ENCODE measurements around the gene CCDC90B.

The CCDC90B gene

DNA sequence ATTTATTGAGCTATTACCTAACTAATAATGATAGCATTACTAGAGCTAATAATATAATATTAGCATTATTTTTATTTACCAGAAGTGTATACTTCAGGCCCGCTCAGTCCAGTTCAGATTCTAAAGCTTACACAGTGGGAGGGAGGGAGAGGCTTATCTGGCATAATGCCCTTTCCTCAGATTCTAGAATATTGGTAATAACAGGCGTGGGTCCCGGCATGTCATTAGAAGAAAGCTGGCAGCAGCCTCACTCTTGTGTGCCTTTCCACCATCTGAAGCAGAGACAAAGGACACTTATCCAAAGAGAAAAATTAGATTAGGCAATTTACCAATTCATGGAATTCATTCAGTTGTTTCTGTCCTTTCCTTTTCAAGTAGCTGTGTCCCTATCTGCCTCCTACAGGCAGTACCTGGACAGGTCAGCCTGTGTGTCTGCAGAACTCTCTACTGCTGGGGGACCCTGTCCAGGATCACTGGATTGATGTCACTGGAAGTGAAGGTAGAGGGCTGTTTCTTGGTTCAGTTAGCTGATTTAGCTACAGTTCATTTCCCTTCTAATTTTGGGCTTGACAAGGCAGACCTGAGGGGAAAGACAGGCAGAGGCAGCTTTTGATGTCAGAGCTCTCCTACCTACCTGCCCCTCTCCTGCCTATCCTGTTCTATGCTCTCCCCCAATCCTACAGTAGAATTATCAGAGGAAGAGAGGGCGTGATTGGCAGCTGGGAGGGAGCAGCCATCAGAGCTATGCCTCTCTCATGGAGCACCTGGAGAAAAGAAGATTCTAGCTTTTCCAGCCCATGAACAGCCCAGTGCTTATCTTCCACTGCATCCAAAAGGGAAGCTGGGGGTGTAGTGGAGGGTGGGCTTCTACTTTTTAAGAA lies 20.3 kb upstream of the CCDC90B start:
- DNase-seq, result no peak
- CTCF ChIA-PET, result interaction anchor here (2.3 kb wide), 1 partner anchor 14 kb away, joined by 8 read pairs; no protein-coding TSS in a partner anchor
- Mint-ChIP-seq H3K4me3 (no peak overlapping the region), H3K4me1 (no peaks in the 10 kb centered on the region), H3K27ac (no peak overlapping the region), H3K36me3 (no peaks in the 10 kb centered on the region), H3K9me3 (no peaks in the 10 kb centered on the region), H3K27me3 (peaks cover 15% of the 10 kb centered on the region)

DNA sequence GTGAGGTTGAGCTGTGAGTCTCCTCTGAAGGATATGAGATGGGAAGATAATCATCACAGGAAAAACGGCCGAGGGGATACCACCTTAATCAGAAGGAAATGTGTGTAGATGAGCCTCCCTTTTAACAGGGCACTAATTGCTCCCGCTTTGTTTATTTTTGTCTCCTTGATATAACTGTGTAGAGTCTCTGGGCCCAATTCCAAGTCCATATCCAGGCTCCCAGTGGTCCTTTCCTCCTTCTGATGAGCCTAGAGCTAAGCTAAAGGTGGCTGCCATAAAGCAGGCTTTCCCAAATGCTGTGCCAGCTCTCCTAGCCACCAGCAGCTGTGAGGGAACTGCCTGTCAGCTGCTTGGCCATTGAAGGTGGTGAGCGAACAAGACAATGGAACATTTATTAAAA lies 17.1 kb upstream of the CCDC90B start:
- Mint-ChIP-seq H3K36me3 (no peaks in the 10 kb centered on the region), H3K27ac (no peak overlapping the region), H3K4me3 (no peak overlapping the region), H3K9me3 (no peaks in the 10 kb centered on the region), H3K27me3 (peaks cover 11% of the 10 kb centered on the region), H3K4me1 (no peaks in the 10 kb centered on the region)
- no peak for DNase-seq
- CTCF ChIA-PET, result interaction anchor here (4.1 kb wide), 1 partner anchor 11 kb away, joined by 19 read pairs; no protein-coding TSS in a partner anchor

DNA sequence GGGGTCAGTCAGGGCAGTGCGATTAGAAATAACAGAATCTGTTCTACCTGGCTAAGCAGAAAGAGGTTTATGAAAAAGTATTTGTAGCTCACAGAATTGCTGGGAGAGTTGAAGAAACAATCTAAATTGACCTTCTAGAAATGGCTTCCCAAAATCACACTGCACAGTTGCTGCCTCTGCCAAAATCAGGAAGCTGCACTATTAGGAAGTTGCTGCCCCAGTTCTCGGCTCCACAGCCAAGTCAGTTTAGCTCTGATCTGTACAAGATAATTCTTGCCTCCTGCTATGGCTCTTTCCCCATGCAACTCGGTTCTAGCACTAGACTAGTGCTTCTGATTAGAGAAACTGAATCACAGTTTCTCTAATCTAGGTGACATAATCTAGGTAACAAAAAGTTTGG lies 16.0 kb upstream of the CCDC90B start:
- no peaks in the 10 kb centered on the region for H3K9me3 Mint-ChIP-seq
- H3K27me3 Mint-ChIP-seq, result peaks cover 11% of the 10 kb centered on the region
- no peak for DNase-seq
- H3K27ac Mint-ChIP-seq, result no peak overlapping the region
- CTCF ChIA-PET, result interaction anchor here (4.1 kb wide), 1 partner anchor 10 kb away, joined by 19 read pairs; no protein-coding TSS in a partner anchor
- no peak overlapping the region for H3K4me3 Mint-ChIP-seq
- no peaks in the 10 kb centered on the region for H3K36me3 Mint-ChIP-seq
- H3K4me1 Mint-ChIP-seq, result no peaks in the 10 kb centered on the region

DNA sequence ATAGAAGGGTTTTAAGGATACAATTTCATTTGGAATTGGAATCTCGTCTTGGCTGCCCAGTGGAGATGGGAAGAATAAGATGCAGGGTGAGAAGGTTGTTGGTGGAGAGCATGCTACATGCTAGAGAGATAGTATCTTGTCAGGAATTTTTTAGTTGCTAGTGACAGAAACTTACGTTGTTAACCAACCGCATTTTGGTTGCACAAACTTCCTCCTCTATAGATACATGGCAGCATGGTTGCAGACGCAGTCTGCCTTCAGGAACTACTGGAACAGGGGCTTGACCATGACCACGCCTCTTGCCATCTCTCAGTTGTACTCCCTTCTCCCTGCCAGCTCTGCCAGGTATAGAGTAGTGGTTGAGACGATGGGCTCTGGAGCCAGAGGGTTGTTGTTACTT lies 13.5 kb upstream of the CCDC90B start:
- Mint-ChIP-seq H3K36me3 (no peaks in the 10 kb centered on the region), H3K4me1 (no peaks in the 10 kb centered on the region), H3K27me3 (peaks cover 11% of the 10 kb centered on the region), H3K4me3 (no peak overlapping the region), H3K9me3 (no peaks in the 10 kb centered on the region), H3K27ac (no peak overlapping the region)
- no peak for DNase-seq
- CTCF ChIA-PET, result no interaction called here

DNA sequence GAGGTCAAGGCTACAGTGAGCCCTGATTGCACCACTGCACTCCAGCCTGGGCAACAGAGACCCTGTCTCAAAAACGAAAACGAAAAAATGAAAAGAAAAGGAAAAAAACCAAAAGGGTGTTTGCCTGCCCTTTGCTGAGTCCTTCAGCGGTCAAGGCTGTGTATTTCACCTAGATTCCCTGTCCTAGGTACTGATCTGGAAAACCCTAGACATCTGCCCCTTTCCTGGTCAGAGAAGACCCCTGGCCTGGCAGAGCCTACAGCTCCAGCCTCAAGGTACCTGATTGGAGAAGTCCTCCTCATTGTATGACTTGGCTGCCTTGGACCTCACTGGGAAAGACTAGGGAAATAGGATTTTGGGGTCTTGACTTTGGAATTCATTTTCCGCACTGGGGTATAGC lies 8.0 kb upstream of the CCDC90B start:
- Mint-ChIP-seq H3K9me3 (no peaks in the 10 kb centered on the region), H3K4me3 (no peak overlapping the region), H3K36me3 (no peaks in the 10 kb centered on the region), H3K4me1 (peaks cover 3% of the 10 kb centered on the region), H3K27ac (no peak overlapping the region), H3K27me3 (peaks cover 11% of the 10 kb centered on the region)
- DNase-seq, result no peak
- CTCF ChIA-PET, result interaction anchor here (1.8 to 2.5 kb wide), 2 partner anchors 16 to 526 kb away, joined by 8 to 9 read pairs; no protein-coding TSS in a partner anchor

DNA sequence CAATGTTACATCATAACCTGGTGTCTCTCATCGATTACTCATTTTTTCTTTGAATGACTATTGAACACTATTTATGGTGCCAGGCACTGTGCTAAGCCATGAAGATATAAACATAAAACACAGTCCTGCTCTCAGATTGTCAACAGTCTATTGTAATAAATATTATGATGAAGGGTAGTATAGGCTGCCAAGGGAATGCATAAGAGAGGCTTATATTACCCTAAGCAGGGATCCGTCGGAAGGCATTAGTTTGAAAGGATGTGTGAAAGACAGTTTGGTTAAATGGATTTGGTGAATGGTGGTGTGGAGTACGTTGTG lies 7.2 kb upstream of the CCDC90B start:
- Mint-ChIP-seq H3K27ac (no peak overlapping the region), H3K4me3 (no peak overlapping the region), H3K4me1 (peaks cover 3% of the 10 kb centered on the region), H3K27me3 (peaks cover 7% of the 10 kb centered on the region), H3K36me3 (no peaks in the 10 kb centered on the region), H3K9me3 (no peaks in the 10 kb centered on the region)
- CTCF ChIA-PET, result interaction anchor here (0.6 to 2.7 kb wide), 17 partner anchors 9 to 536 kb away, joined by 3 to 20 read pairs (median 7); no protein-coding TSS in a partner anchor
- no peak for DNase-seq

DNA sequence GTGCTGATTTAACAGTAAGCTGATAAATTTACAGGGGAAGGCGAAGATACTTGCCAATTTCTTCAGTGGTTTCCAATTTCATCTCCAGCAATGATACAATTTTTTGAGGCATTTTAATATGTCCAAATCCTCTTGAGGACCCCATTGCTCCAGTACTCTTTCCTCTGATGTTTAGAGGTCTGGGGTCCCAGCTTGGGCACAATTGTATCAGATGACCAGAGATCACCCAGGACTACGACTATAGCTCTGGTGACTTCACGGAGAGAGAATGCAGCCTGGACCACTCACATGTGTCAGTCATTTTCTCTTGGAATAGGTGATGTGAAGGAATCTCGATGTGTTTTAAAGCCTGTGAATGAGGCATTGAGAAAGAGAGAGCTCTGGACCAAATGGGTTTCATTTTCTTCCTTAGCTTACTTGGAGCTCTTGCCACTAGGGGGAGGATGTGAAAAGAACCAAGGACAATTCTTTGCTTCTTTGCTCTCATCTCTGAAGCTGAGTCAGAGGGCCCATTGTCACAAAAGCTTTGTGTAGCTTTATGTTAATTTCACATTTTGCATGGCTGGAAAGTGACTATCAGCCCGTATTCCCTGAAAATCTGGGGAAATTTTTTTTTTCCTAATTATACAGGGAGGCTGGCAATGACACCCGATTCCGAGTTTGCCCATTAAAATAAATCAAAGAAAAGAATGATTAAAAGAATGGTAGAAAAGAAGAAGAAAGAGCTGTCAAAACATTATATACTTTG lies 6.7 kb upstream of the CCDC90B start:
- DNase-seq, result peak; percentile 37
- no peak overlapping the region for H3K27ac Mint-ChIP-seq
- peaks cover 7% of the 10 kb centered on the region for H3K27me3 Mint-ChIP-seq
- H3K4me1 Mint-ChIP-seq, result peaks cover 3% of the 10 kb centered on the region
- peak overlapping the region; percentile 35 for H3K4me3 Mint-ChIP-seq
- H3K9me3 Mint-ChIP-seq, result no peaks in the 10 kb centered on the region
- CTCF ChIA-PET, result interaction anchor here (0.6 to 2.7 kb wide), 21 partner anchors 10 to 597 kb away, joined by 3 to 20 read pairs (median 4); no protein-coding TSS in a partner anchor
- H3K36me3 Mint-ChIP-seq, result no peaks in the 10 kb centered on the region

DNA sequence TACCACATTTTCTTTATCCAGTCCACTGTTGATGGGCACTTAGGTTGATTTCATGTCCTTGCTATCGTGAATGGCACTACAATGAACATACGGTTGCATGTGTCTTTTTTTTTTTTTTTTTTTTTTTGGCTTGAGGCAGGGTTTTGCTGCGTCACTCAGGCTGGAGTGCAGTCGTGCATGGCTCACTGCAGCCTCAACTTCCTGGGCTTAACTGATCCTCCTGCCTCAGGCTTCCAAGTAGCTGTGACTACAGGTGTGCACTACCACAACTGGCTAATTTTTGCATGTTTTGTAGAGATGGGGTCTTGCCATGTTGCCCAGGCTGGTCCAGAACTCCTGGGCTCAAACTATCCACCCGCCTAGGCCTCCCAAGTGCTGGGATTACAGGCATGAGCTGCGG lies 1.5 kb upstream of the CCDC90B start:
- DNase-seq, result no peak
- no peak overlapping the region for H3K4me3 Mint-ChIP-seq
- no peaks in the 10 kb centered on the region for H3K9me3 Mint-ChIP-seq
- H3K36me3 Mint-ChIP-seq, result peaks cover 17% of the 10 kb centered on the region
- CTCF ChIA-PET, result no interaction called here
- peaks cover under 1% of the 10 kb centered on the region for H3K27me3 Mint-ChIP-seq
- H3K4me1 Mint-ChIP-seq, result peaks cover 34% of the 10 kb centered on the region
- no peak overlapping the region for H3K27ac Mint-ChIP-seq

DNA sequence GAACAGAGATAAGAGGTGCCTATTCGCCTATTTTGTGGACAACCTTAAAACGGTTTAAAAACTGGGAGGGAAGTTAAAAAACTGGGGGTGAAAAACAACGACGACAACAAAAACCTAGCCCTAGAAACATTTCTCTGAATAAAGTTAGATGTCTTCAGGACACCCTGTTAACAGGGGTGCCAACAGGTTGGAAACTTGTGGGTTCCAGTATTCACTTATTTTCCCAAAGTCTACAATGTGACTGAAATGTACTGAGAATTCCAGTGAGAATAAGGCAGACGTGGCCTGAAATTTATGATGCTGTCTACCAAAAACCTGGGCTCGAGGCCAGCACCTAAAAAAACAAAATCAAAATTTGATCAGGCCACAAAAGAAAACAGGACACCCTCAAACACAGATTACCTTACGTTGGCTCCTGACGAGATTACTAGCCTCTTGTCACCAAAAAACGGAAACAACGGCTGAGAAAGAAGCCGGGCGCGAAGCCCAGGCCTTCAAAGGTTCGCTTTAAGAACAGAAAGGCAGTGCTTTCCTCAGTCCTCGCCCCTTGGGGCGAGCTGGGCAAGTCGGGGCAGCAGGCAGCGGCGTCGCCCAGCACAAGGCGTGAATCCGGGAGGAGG lies 906 bp downstream of the CCDC90B start:
- Mint-ChIP-seq H3K4me1 (peaks cover 44% of the 10 kb centered on the region), H3K27me3 (no peaks in the 10 kb centered on the region), H3K9me3 (no peaks in the 10 kb centered on the region), H3K4me3 (peak overlapping the region; percentile 91), H3K27ac (peak overlapping the region; percentile 98), H3K36me3 (peaks cover 26% of the 10 kb centered on the region)
- CTCF ChIA-PET, result no interaction called here
- DNase-seq, result no peak

DNA sequence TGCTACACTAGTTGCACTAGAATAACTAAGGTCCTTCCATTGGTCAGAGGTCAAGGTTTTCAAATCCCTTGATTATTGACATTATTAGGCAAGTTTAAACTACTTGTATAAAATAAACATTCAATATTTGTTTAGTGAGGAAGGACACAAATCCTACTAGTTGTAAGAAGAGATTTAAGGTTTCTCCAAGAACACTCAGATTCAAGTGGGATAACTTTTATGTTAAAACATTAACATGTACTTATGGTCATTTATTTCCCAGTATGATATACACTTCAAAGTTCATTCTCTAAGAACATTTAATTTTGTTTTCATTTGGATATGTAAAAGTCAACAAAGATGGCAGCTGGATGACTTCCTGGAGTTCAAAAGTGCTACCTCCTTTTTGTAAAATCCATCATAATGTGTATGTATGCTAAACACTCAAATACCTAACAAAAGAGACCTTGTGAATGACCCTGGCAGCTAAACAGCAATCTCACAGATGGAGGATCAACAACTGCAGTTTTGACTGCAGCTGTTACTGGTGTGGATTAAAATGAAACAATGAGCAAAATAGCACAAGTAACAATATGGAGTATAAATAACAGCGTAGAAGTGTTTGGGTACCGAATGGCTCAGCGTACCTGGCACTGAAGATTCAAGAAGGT lies 1.5 kb downstream of the CCDC90B start:
- Mint-ChIP-seq H3K27me3 (no peaks in the 10 kb centered on the region), H3K9me3 (no peaks in the 10 kb centered on the region), H3K4me1 (peaks cover 44% of the 10 kb centered on the region), H3K36me3 (peaks cover 28% of the 10 kb centered on the region), H3K27ac (peak overlapping the region; percentile 98), H3K4me3 (peak overlapping the region; percentile 91)
- no peak for DNase-seq
- CTCF ChIA-PET, result no interaction called here

DNA sequence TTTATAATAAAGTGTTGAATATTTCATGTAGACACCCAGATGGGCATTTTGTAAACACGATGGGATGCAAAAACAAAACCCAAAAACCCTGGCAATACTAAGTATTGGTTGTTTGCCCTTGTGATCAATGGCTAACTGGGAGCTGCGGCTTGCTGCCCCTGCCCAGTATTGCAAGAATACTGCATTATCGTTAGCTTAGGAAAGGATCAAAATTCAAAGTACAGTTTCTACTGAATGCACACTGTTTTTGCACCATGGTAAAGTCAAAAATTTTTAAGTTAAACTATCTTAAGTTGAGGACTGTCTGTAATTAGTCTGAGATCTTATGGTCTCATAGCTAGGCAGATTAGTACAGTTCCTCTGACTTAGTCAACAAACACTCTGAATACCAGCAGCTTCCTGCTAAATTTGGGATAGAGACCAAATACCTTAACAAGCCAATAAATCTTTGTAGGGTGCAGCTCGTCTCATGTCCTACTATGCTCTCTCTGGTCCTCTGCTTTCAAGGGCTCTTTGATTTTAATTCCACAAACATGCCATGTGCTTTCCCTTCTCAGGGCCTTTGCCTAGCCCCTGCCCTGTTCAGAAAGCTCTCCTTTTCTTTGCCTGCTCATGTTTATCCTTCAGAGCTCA lies 4.0 kb downstream of the CCDC90B start:
- Mint-ChIP-seq H3K4me3 (no peak overlapping the region), H3K36me3 (peaks cover 36% of the 10 kb centered on the region), H3K27ac (no peak overlapping the region), H3K27me3 (no peaks in the 10 kb centered on the region), H3K4me1 (peaks cover 41% of the 10 kb centered on the region), H3K9me3 (no peaks in the 10 kb centered on the region)
- no peak for DNase-seq
- CTCF ChIA-PET, result interaction anchor here (0.8 to 2.9 kb wide), 3 partner anchors 11 to 32 kb away, joined by 3 to 10 read pairs (median 5); no protein-coding TSS in a partner anchor

DNA sequence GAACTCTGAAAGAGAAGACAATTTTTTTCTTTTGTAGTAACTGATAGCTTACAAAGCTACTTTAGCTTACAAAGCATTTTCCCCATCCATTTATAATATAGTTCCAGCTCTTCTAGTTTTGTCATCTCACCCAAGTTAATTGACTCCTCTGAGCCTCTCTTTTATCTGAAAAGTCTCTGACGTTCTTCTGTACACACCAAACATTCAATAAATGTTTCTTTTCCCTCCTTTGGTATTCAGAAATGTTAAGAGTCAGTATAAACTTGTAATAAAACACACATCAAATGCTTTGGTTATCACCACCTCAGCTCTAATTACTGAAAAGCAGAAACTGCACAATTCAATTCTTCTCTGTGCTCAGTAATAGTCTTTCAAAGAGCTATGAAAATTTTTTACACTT lies 5.9 kb downstream of the CCDC90B start:
- Mint-ChIP-seq H3K27me3 (no peaks in the 10 kb centered on the region), H3K4me3 (no peak overlapping the region), H3K36me3 (peaks cover 38% of the 10 kb centered on the region), H3K9me3 (no peaks in the 10 kb centered on the region), H3K27ac (no peak overlapping the region), H3K4me1 (peaks cover 34% of the 10 kb centered on the region)
- CTCF ChIA-PET, result no interaction called here
- no peak for DNase-seq

DNA sequence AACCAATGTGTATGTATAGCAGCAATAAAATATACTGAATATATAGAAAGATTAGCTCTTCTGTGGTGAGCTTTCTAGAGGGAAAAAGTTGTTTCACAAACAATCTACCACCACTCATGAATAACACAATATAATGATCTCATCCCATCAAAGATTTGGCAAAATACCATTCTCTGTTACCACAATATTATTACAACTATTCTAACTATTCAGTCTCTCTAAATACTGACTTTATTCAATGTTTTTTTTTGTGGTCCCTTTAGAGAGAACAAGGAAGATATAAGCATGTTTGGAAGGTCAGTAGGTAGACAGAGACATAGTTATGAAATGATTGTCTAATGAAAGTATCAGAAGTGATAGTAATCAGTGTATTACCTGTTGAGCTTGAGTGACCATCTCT lies 7.8 kb downstream of the CCDC90B start:
- CTCF ChIA-PET, result interaction anchor here (1.9 kb wide), 1 partner anchor 14 kb away, joined by 5 read pairs; no protein-coding TSS in a partner anchor
- Mint-ChIP-seq H3K27me3 (no peaks in the 10 kb centered on the region), H3K27ac (no peak overlapping the region), H3K4me1 (peaks cover 16% of the 10 kb centered on the region), H3K36me3 (peaks cover 38% of the 10 kb centered on the region), H3K9me3 (no peaks in the 10 kb centered on the region), H3K4me3 (no peak overlapping the region)
- no peak for DNase-seq
